Astrocyte of the cerebellum (primary cell): ENCODE data around the gene MNAT1.

Source experiments
- DNase-seq: peaks from one replicate; pipeline ENCODE4 v3.0.0-alpha.2; 2011; ENCODE audit warnings: low read depth
- H3K4me3 ChIP-seq: 2 replicates; pipeline ENCODE4 v1.5.1; 2011; ENCODE audit warnings: mild to moderate bottlenecking, low read depth, low read length, moderate library complexity
- CTCF ChIP-seq: IDR thresholded peaks from 2 replicates; pipeline ENCODE4 v1.5.1; 2012; ENCODE audit warnings: low read length, low read depth, moderate library complexity, mild to moderate bottlenecking; ENCODE audit errors: missing control alignments
- in situ Hi-C: cut with HindIII; loops from 2 replicates; pipeline ENCODE4 v1.10.0; 2017; ENCODE audit warnings: low sequenced_read_pairs

Gene MNAT1

GRCh38 chr14:60922050-60922449, 187.5 kb downstream of the MNAT1 start:
- in situ Hi-C loops = no loop called here

DNA sequence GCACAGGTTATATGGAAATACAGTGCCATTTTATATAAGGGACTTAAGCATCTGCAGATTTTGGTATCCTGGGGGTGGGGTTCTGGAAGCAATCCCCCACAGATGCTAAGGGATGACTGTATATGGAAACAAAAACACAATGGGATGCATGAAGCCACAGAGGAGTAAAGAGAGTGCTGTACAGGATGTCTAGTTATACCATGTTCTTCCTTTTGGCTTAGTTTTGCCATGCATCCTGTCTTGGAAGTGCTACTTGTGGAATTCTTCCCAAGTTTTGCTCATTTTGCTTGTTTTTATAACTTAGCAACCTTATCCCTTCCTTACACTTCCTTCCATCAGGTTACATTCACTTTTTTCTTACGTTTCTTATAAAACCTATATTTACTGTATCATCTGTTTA, 190.7 kb downstream of the MNAT1 start:
- in situ Hi-C loops = no loop called here
- DNase-seq = no peak
- H3K4me3 ChIP-seq = no peak overlapping the region
- no peak for TF ChIP-seq CTCF

More at GRCh38 chr14:60922050-60922449, 187.5 kb downstream of the MNAT1 start:
- H3K4me3 ChIP-seq = no peak overlapping the region
- no peak for DNase-seq
- TF ChIP-seq CTCF = no peak

DNA sequence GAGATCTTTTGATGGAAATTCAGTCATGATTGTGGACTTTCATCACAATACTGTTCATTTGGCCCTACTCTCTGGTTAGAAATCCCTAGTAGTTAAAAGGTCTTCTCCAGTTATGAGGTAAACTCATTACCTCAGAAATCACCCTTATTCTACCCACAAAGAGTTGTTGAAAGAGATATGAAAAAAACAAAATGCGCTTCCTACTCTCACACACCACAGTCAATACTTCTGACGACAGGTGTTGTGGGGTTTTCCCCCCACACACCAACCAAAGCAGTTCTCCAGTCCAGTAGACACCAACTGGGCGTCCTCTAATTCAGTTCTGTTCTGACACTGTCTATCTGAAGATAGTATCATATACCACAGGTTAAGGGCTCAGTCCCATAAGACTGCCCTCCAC, 191.4 kb downstream of the MNAT1 start:
- no peak overlapping the region for H3K4me3 ChIP-seq
- no peak for DNase-seq
- no peak for TF ChIP-seq CTCF
- in situ Hi-C loops = no loop called here

GRCh38 chr14:60931218-60931617, 196.7 kb downstream of the MNAT1 start:
- TF ChIP-seq CTCF = no peak
- in situ Hi-C loops = no loop called here
- H3K4me3 ChIP-seq = no peak overlapping the region
- DNase-seq = no peak

GRCh38 chr14:60933920-60934655, 199.5 kb downstream of the MNAT1 start:
- in situ Hi-C loops = no loop called here
- TF ChIP-seq CTCF = no peak
- DNase-seq = no peak
- H3K4me3 ChIP-seq = no peak overlapping the region

DNA sequence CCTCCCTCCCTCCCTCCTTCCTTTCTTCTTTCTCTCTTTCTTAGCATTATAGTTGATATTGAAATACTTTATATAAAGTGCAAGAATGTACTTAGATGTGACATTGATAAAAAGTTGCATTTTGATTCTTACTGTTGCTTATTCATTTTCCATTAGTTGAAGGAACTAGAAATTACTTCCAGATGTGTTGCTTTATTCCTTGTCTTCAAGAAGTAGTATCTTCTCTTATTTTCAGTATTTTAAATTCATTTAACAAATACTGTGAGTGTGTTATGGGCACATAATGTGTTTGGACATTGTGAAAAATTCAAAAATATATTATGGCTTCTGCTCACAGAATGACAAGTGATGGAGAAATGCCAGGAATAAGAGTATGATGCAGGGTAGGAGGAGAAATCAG, 200.8 kb downstream of the MNAT1 start:
- no peak for DNase-seq
- TF ChIP-seq CTCF = no peak
- no peak overlapping the region for H3K4me3 ChIP-seq
- in situ Hi-C loops = no loop called here
